HCT116 (cell line): Measurements from ENCODE around the gene GLO1. TPM values are rescaled to one million over a fixed set of nuclear protein-coding genes. Genes with fewer than 3 reads are reported as not detected.

Source experiments
- ATAC-seq: fragments of 200-7000 bp; cut with Tn5 transposase; 2 replicates; pipeline ENCODE4 v1.9.1; 2020; ENCODE audit warnings: mild to moderate bottlenecking, moderate library complexity
- BruUV-seq: library from RNA; stranded (reverse); fragments of 400-500 nt; replicated peaks from 2 replicates; lab custom pipeline; 2021; lab: Mats Ljungman, UMichigan
- CTCF ChIA-PET: fragments of 300-600 bp; sonication (Branson Sonifier 250); formaldehyde crosslinking; loops from one replicate; lab custom pipeline; 2021; ENCODE audit warnings: antibody characterized with exemption; lab: Charles Lee
- POLR2A ChIA-PET: fragments of 300-600, 350-600 bp; sonication (Branson Sonifier 250); formaldehyde crosslinking; loops from one replicate; lab custom pipeline; 2021; ENCODE audit warnings: antibody characterized with exemption; lab: Charles Lee
- RAD21 ChIA-PET, 2 experiments: fragments of 300-600 bp; sonication (Branson Sonifier 250); formaldehyde crosslinking; loops; one replicate each; lab custom pipeline; 2023; ENCODE audit warnings: low total read pairs in 2 of 2; ENCODE audit not compliant: uncharacterized antibody in 2 of 2, unreplicated experiment in 2 of 2, low non-redundant PET in 1 of 2; lab: Charles Lee
- DNase-seq: peaks from one replicate; pipeline ENCODE4 v3.0.0-alpha.2; 2010; ENCODE audit warnings: low read depth, low spot score
- H2AFZ ChIP-seq: fragments of 200-600 bp; shearing (Covaris generic), sonication (generic); 2 replicates; pipeline ENCODE4 v1.6.1; 2017; ENCODE audit warnings: low read depth, mixed run types, mixed read lengths, antibody characterized with exemption, low read length; ENCODE audit not compliant: poor library complexity, severe bottlenecking
- H3K27ac ChIP-seq: 2 replicates; pipeline ENCODE4 v1.5.1; 2012; ENCODE audit warnings: low read depth, low read length
- H3K27me3 ChIP-seq: fragments of 200-600 bp; sonication (generic); 2 replicates; pipeline ENCODE4 v1.6.1; 2016; ENCODE audit warnings: mixed run types, low read length, mixed read lengths; ENCODE audit not compliant: insufficient read depth
- H3K36me3 ChIP-seq, 2 experiments: fragments of 200-500 bp in 1 of 2; fragments of 200-600 bp in 1 of 2; sonication (Bioruptor generic) in 1 of 2; sonication (generic) in 1 of 2; 2 replicates each; pipeline versions ENCODE4 v1.5.1 to v1.6.1; 2014 to 2016; ENCODE audit warnings: low read length in 2 of 2, inconsistent platforms in 1 of 2, mixed read lengths in 1 of 2, mixed run types in 1 of 2; ENCODE audit not compliant: insufficient read depth in 2 of 2, control insufficient read depth in 1 of 2
- H3K4me1 ChIP-seq, 2 experiments: fragments of 200-600 bp in 1 of 2; sonication (generic) in 1 of 2; 2 replicates each; pipeline versions ENCODE4 v1.5.1 to v1.6.1; 2012 to 2017; ENCODE audit warnings: low read length in 2 of 2, inconsistent platforms in 1 of 2, mild to moderate bottlenecking in 1 of 2, mixed read lengths in 1 of 2, mixed run types in 1 of 2, moderate library complexity in 1 of 2; ENCODE audit not compliant: insufficient read depth in 2 of 2, control insufficient read depth in 1 of 2
- H3K4me2 ChIP-seq: fragments of 200-600 bp; sonication (generic); 2 replicates; pipeline ENCODE4 v1.6.1; 2017; ENCODE audit warnings: mixed run types, low read length, mixed read lengths
- H3K4me3 ChIP-seq, 2 experiments: fragments of 200-600 bp in 1 of 2; sonication (generic) in 1 of 2; replicated peaks in 1 of 2; 2 replicates each; pipeline ENCODE4 v1.5.1; 2011 to 2016; ENCODE audit warnings: low read length in 2 of 2, control low read depth in 1 of 2, low read depth in 1 of 2, mild to moderate bottlenecking in 1 of 2, mixed read lengths in 1 of 2, mixed run types in 1 of 2
- H3K79me2 ChIP-seq: fragments of 200-600 bp; sonication (generic); 2 replicates; pipeline ENCODE4 v1.6.1; 2017; ENCODE audit warnings: mild to moderate bottlenecking, mixed run types, low read length, moderate library complexity, mixed read lengths; ENCODE audit not compliant: insufficient read depth
- H3K9ac ChIP-seq: fragments of 200-600 bp; sonication (generic); 2 replicates; pipeline ENCODE4 v1.6.1; 2016; ENCODE audit warnings: low read length, mixed read lengths
- H3K9me2 ChIP-seq: fragments of 200-600 bp; sonication (generic), shearing (Covaris generic); 2 replicates; pipeline ENCODE4 v1.6.1; 2017; ENCODE audit warnings: mixed run types, mild to moderate bottlenecking, moderate library complexity; ENCODE audit not compliant: insufficient read depth
- H3K9me3 ChIP-seq, 2 experiments: fragments of 200-500 bp in 1 of 2; fragments of 200-600 bp in 1 of 2; sonication (Bioruptor generic) in 1 of 2; sonication (generic) in 1 of 2; 2 replicates each; pipeline ENCODE4 v1.6.1; 2014 to 2017; ENCODE audit warnings: low read length in 2 of 2, mixed read lengths in 2 of 2, inconsistent platforms in 1 of 2, low read depth in 1 of 2, mild to moderate bottlenecking in 1 of 2, mixed run types in 1 of 2, moderate library complexity in 1 of 2; ENCODE audit not compliant: control insufficient read depth in 1 of 2, insufficient read depth in 1 of 2
- H4K20me1 ChIP-seq: fragments of 200-600 bp; sonication (generic), shearing (Covaris generic); 2 replicates; pipeline ENCODE4 v1.6.1; 2017; ENCODE audit warnings: mixed run types, mild to moderate bottlenecking, moderate library complexity; ENCODE audit not compliant: insufficient read depth
- ATF3 ChIP-seq: IDR thresholded peaks from 2 replicates; pipeline ENCODE4 v1.6.1; 2012
- CEBPB ChIP-seq: IDR thresholded peaks from 2 replicates; pipeline ENCODE4 v1.6.1; 2012; ENCODE audit warnings: low read depth
- CTCF ChIP-seq, 3 experiments: fragments of 200-600 bp in 1 of 3; sonication (generic) in 1 of 3; IDR thresholded peaks in 2 of 3; conservative IDR thresholded peaks in 1 of 3; 2 replicates each; pipeline ENCODE4 v1.5.1; 2012 to 2017; ENCODE audit warnings: low read depth in 2 of 3, low read length in 2 of 3, antibody characterized with exemption in 1 of 3, borderline replicate concordance in 1 of 3, control low read depth in 1 of 3, mild to moderate bottlenecking in 1 of 3, mixed read lengths in 1 of 3, mixed run types in 1 of 3, moderate library complexity in 1 of 3; ENCODE audit not compliant: insufficient read depth in 1 of 3
- EGR1 ChIP-seq: IDR thresholded peaks from 2 replicates; pipeline ENCODE4 v1.6.1; 2012; ENCODE audit warnings: low read depth
- EZH2 ChIP-seq: fragments of 200-600 bp; sonication (generic); IDR thresholded peaks from 2 replicates; pipeline ENCODE4 v1.6.1; 2017; ENCODE audit warnings: antibody characterized with exemption, mixed run types
- EZH2phosphoT487 ChIP-seq: fragments of 200-600 bp; IDR thresholded peaks from 2 replicates; pipeline ENCODE4 v1.6.1; 2018; ENCODE audit warnings: antibody characterized with exemption, borderline replicate concordance
- FOSL1 ChIP-seq: IDR thresholded peaks from 2 replicates; pipeline ENCODE4 v1.6.1; 2012; ENCODE audit warnings: low read depth
- JUND ChIP-seq: IDR thresholded peaks from 2 replicates; pipeline ENCODE4 v1.6.1; 2012
- POLR2AphosphoS5 ChIP-seq: IDR thresholded peaks from 2 replicates; pipeline ENCODE4 v1.6.1; 2011; ENCODE audit warnings: mild to moderate bottlenecking, low read depth, low read length, moderate library complexity
- RAD21 ChIP-seq: IDR thresholded peaks from 2 replicates; pipeline ENCODE4 v1.6.1; 2012; ENCODE audit warnings: low read depth, mild to moderate bottlenecking
- REST ChIP-seq: IDR thresholded peaks from 2 replicates; pipeline ENCODE4 v1.6.1; 2012; ENCODE audit warnings: low read depth
- SIN3A ChIP-seq: IDR thresholded peaks from 2 replicates; pipeline ENCODE4 v1.6.1; 2012; ENCODE audit warnings: low read depth
- SP1 ChIP-seq: IDR thresholded peaks from 2 replicates; pipeline ENCODE4 v1.6.1; 2012; ENCODE audit warnings: low read depth
- SRF ChIP-seq: IDR thresholded peaks from 2 replicates; pipeline ENCODE4 v1.6.1; 2012; ENCODE audit warnings: low read depth
- TCF7L2 ChIP-seq: IDR thresholded peaks from 2 replicates; pipeline ENCODE4 v1.7.0; 2011; ENCODE audit warnings: borderline replicate concordance, inconsistent platforms; ENCODE audit not compliant: insufficient read depth, insufficient read length; ENCODE audit errors: extremely low read depth
- YY1 ChIP-seq: IDR thresholded peaks from 2 replicates; pipeline ENCODE4 v1.6.1; 2011; ENCODE audit warnings: low read length, low read depth, moderate library complexity, mild to moderate bottlenecking; ENCODE audit not compliant: insufficient replicate concordance; ENCODE audit errors: extremely low read depth
- ZBTB33 ChIP-seq: IDR thresholded peaks from 2 replicates; pipeline ENCODE4 v1.6.1; 2011; ENCODE audit warnings: mild to moderate bottlenecking, low read length, moderate library complexity; ENCODE audit not compliant: insufficient replicate concordance; ENCODE audit errors: extremely low read depth
- ZFX ChIP-seq: fragments of 450-650 bp; IDR thresholded peaks from 2 replicates; pipeline ENCODE4 v1.6.1; 2017
- ZNF274 ChIP-seq: fragments of 200-500 bp; sonication (Bioruptor generic); IDR thresholded peaks from 2 replicates; pipeline ENCODE4 v1.6.1; 2014; ENCODE audit warnings: mild to moderate bottlenecking, low read depth, low read length, inconsistent platforms
- intact Hi-C: fragments of 100-400 bp; cut with micrococcal nuclease; formaldehyde crosslinking; loops from 2 replicates; pipeline ENCODE4 v1.10.0; 2022
- total RNA-seq: library from RNA; stranded (reverse); gene quantifications from one replicate; pipeline ENCODE4 v1.2.1, GENCODE V29; 2021; ENCODE audit not compliant: unreplicated experiment

GLO1 gene
- total RNA-seq, 1 experiment from 2014 or later, result 191 TPM

- RAD21 ChIA-PET, result no interaction called here
- no peak overlapping the region for H3K4me2 ChIP-seq
- TF ChIP-seq SRF (no peak), REST (no peak), SP1 (no peak), ZBTB33 (no peak), POLR2AphosphoS5 (no peak), TCF7L2 (no peak), CTCF (IDR thresholded peaks at IDR 0.05 in 2 of 3, conservative IDR thresholded peaks at IDR 0.05 in 1 of 3; ENCODE audit: borderline replicate concordance in 1 of 3, insufficient read depth in 1 of 3, low read depth in 2 of 3, low read length in 2 of 3) (no peak), JUND (no peak), ZFX (no peak), FOSL1 (no peak), ZNF274 (no peak), YY1 (no peak), EGR1 (no peak), EZH2phosphoT487 (no peak), EZH2 (no peak), ATF3 (no peak), SIN3A (no peak), RAD21 (no peak), CEBPB (no peak)
- no peak overlapping the region for H3K4me3 ChIP-seq
- H3K79me2 ChIP-seq, result peaks cover 95% of the 10 kb centered on the region
- no TSS peak for BruUV-seq
- peaks cover 2 to 15% of the 10 kb centered on the region in 2 experiments; a peak in 2 of 4 replicates for H3K36me3 ChIP-seq
- no peak overlapping the region for H2AFZ ChIP-seq
- H3K27me3 ChIP-seq, result no peaks in the 10 kb centered on the region
- H3K4me1 ChIP-seq, result peaks cover 0 to 8% of the 10 kb centered on the region in 2 experiments; a peak in 2 of 4 replicates
- DNase-seq (no peak), ATAC-seq (no peak)
- CTCF ChIA-PET, result no interaction called here
- peaks cover 15% of the 10 kb centered on the region; the same call in 1 of the 2 replicates for H4K20me1 ChIP-seq
- H3K9me3 ChIP-seq, result no peaks in the 10 kb centered on the region
- POLR2A ChIA-PET, result no interaction called here
- H3K27ac ChIP-seq, result no peak overlapping the region
- H3K9ac ChIP-seq, result no peak overlapping the region
- intact Hi-C loops, result no loop called here
- no peaks in the 10 kb centered on the region for H3K9me2 ChIP-seq
Observed at GRCh38 chr6:38697846-38698245, 5.1 kb downstream of the GLO1 start.
